T-cell (primary cell): ENCODE data around the gene UFM1. TPM values are rescaled to one million over a fixed set of nuclear protein-coding genes. Genes with fewer than 3 reads are reported as not detected.
"Not testable (repeated sequence)": the region's sequence is repeated elsewhere in the genome, so short reads cannot be mapped to it uniquely, and the experiment has no call there.

Experiments
- ATAC-seq, 4 experiments: fragments of 200-7000 bp in 3 of 4; fragments of 150-1000 bp in 1 of 4; cut with Tn5 transposase; replicated peaks in 1 of 4; 1 replicate in 3 of 4; 2 replicates in 1 of 4; pipeline ENCODE4 v1.10.0; 2021; ENCODE audit warnings: moderate library complexity in 3 of 4, mild to moderate bottlenecking in 2 of 4, moderate number of reproducible peaks in 1 of 4
- CTCF ChIA-PET, 2 donors: fragments of 300-600 bp; sonication (Branson Sonifier 250); formaldehyde crosslinking; loops; one replicate each; lab custom pipeline; 2022; ENCODE audit warnings: antibody characterized with exemption in 2 of 2; lab: Charles Lee
- POLR2A ChIA-PET, 2 donors: fragments of 300-600 bp; sonication (Branson Sonifier 250); formaldehyde crosslinking; loops; one replicate each; lab custom pipeline; 2022; ENCODE audit warnings: antibody characterized with exemption in 2 of 2; lab: Charles Lee
- DNase-seq, 35 experiments: peaks; one replicate each; pipeline versions ENCODE4 v3.0.0 to v3.0.0-alpha.2; 2013 to 2023
- H3K27ac ChIP-seq: one replicate; pipeline ENCODE4 v1.5.1; 2013; ENCODE audit warnings: low read length
- H3K27me3 ChIP-seq, 2 experiments: replicated peaks in 1 of 2; 1 replicate in 1 of 2; 2 replicates in 1 of 2; pipeline versions ENCODE4 v1.6.1 to v1.7.0; 2013; ENCODE audit warnings: low read length in 1 of 2, mixed read lengths in 1 of 2; ENCODE audit not compliant: control insufficient read depth in 2 of 2, insufficient read depth in 2 of 2; ENCODE audit errors: extremely low read depth in 1 of 2
- H3K36me3 ChIP-seq, 2 donors: 1 replicate in 1 of 2; 2 replicates in 1 of 2; pipeline versions ENCODE4 v1.6.1 to v1.7.0; 2013; ENCODE audit warnings: low read length in 1 of 2; ENCODE audit not compliant: control insufficient read depth in 2 of 2, insufficient read depth in 1 of 2; ENCODE audit errors: extremely low read depth in 1 of 2
- H3K4me1 ChIP-seq, 2 experiments: 1 replicate in 1 of 2; 2 replicates in 1 of 2; pipeline versions ENCODE4 v1.6.1 to v1.7.0; 2013; ENCODE audit warnings: low read length in 2 of 2, mixed read lengths in 1 of 2; ENCODE audit not compliant: insufficient read depth in 2 of 2, control insufficient read depth in 1 of 2; ENCODE audit errors: extremely low read depth in 1 of 2
- H3K4me3 ChIP-seq, 2 donors: 1 replicate in 1 of 2; 2 replicates in 1 of 2; pipeline versions ENCODE4 v1.5.1 to v1.7.0; 2013; ENCODE audit warnings: mild to moderate bottlenecking in 2 of 2, low read length in 1 of 2, moderate library complexity in 1 of 2; ENCODE audit not compliant: control insufficient read depth in 1 of 2; ENCODE audit errors: extremely low read depth in 1 of 2
- H3K9me3 ChIP-seq: 2 replicates; pipeline ENCODE4 v1.7.0; 2013
- H3K27ac Mint-ChIP-seq, 2 donors: one replicate each; pipeline ENCODE4 v1.8.0; 2020 to 2021; ENCODE audit warnings: mild to moderate bottlenecking in 2 of 2, mixed read lengths in 2 of 2
- H3K27me3 Mint-ChIP-seq, 2 donors: one replicate each; pipeline ENCODE4 v1.8.0; 2021 to 2022; ENCODE audit warnings: mixed read lengths in 2 of 2
- H3K36me3 Mint-ChIP-seq: one replicate; pipeline ENCODE4 v1.8.0; 2021; ENCODE audit warnings: mixed read lengths
- H3K4me1 Mint-ChIP-seq, 3 donors: one replicate each; pipeline ENCODE4 v1.8.0; 2020 to 2022; ENCODE audit warnings: mixed read lengths in 3 of 3, mild to moderate bottlenecking in 1 of 3
- H3K4me3 Mint-ChIP-seq, 3 donors: one replicate each; pipeline ENCODE4 v1.8.0; 2020 to 2022; ENCODE audit warnings: mild to moderate bottlenecking in 3 of 3, mixed read lengths in 3 of 3, moderate library complexity in 3 of 3
- H3K9me3 Mint-ChIP-seq, 3 donors: one replicate each; pipeline ENCODE4 v1.8.0; 2020 to 2022; ENCODE audit warnings: mixed read lengths in 3 of 3
- WGBS: methylation state at CpG from one replicate; pipeline ENCODE4 v1.1.5; 2013; ENCODE audit warnings: missing lambda C conversion rate; ENCODE audit not compliant: insufficient coverage; 5-methylcytosine and 5-hydroxymethylcytosine counted together
- total RNA-seq, 35 experiments: library from RNA in 6 of 35; stranded (reverse) in 6 of 35; fragments of 120-200 nt in 1 of 35; gene quantifications; one replicate each; pipeline versions ENCODE4 v1.2.1 to v1.2.4 and lab custom pipeline; 2013 to 2026

Gene UFM1
- total RNA-seq, 5 donors from 2014 or later (not counting 1 experiment from before 2014, with no cell fraction given): 54.2 to 72.7 (median 59.7) TPM

GRCh38 chr13:38361542-38362262, 12.1 kb downstream of the UFM1 start:
- no peaks in the 10 kb centered on the region for H3K9me3 Mint-ChIP-seq
- H3K27me3 ChIP-seq: no peaks in the 10 kb centered on the region
- POLR2A ChIA-PET: interaction anchor here in 1 of 2 donors (0.7 kb wide), 1 partner anchor 13 kb away, joined by 4 read pairs; no protein-coding TSS in a partner anchor
- H3K9me3 ChIP-seq: no peaks in the 10 kb centered on the region
- DNase-seq (no peak), ATAC-seq (no peak)
- H3K4me1 ChIP-seq: no peaks in the 10 kb centered on the region
- peaks cover 0 to 40% of the 10 kb centered on the region in 2 donors for H3K36me3 ChIP-seq
- no peak overlapping the region for H3K4me3 Mint-ChIP-seq
- WGBS: no CpG with 5 or more reads among the region's 4 CpGs
- H3K27me3 Mint-ChIP-seq: no peaks in the 10 kb centered on the region
- CTCF ChIA-PET: no interaction called here
- no peak overlapping the region for H3K27ac ChIP-seq
- no peak overlapping the region for H3K4me3 ChIP-seq
- peaks cover 31% of the 10 kb centered on the region for H3K36me3 Mint-ChIP-seq
- no peak overlapping the region for H3K27ac Mint-ChIP-seq
- H3K4me1 Mint-ChIP-seq: peaks cover 4 to 12% (median 4%) of the 10 kb centered on the region in 3 donors

DNA sequence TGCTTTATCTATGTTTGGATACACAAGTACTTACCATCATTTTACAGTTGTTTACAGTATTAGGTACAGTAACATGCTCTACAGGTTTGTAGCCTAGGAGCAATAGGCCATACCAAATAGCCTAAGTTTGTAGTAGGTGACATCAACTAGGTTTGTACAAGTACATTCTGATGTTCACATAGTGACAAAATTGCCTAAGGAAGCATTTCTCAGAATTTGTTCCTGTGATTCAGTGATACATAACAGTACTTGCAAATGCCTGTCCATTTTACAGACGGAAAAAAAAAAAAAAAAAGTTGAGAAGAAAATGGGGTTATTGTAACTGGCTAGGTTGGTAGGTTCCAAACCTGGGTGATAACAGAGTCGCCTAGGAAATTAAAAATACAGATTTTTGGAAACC, 13.6 kb downstream of the UFM1 start:
- no peaks in the 10 kb centered on the region for H3K27me3 Mint-ChIP-seq
- Histone ChIP-seq H3K4me3 (no peak overlapping the region), H3K27me3 (no peaks in the 10 kb centered on the region), H3K27ac (no peak overlapping the region), H3K36me3 (peaks cover 0 to 32% of the 10 kb centered on the region in 2 donors), H3K4me1 (no peaks in the 10 kb centered on the region), H3K9me3 (no peaks in the 10 kb centered on the region)
- POLR2A ChIA-PET: no interaction called here
- peaks cover 28% of the 10 kb centered on the region for H3K36me3 Mint-ChIP-seq
- ATAC-seq: no peak
- CTCF ChIA-PET: no interaction called here
- H3K27ac Mint-ChIP-seq: no peak overlapping the region
- no peak overlapping the region for H3K4me3 Mint-ChIP-seq
- WGBS: no CpG with 5 or more reads among the region's 2 CpGs
- H3K9me3 Mint-ChIP-seq: no peaks in the 10 kb centered on the region
- H3K4me1 Mint-ChIP-seq: peaks cover 4 to 12% (median 4%) of the 10 kb centered on the region in 3 donors
- DNase-seq: no peak

- H3K27ac ChIP-seq, CTCF ChIA-PET, ATAC-seq, H3K27me3 Mint-ChIP-seq, H3K27me3 ChIP-seq, POLR2A ChIA-PET, H3K27ac Mint-ChIP-seq, H3K9me3 ChIP-seq, H3K4me3 ChIP-seq, DNase-seq, H3K9me3 Mint-ChIP-seq, H3K4me1 ChIP-seq, H3K4me1 Mint-ChIP-seq, H3K4me3 Mint-ChIP-seq: not testable (repeated sequence)
- H3K36me3 ChIP-seq: peaks cover 0 to 32% of the 10 kb centered on the region in 2 donors
- H3K36me3 Mint-ChIP-seq: peaks cover 28% of the 10 kb centered on the region
- no CpG with 5 or more reads among the region's 19 CpGs for WGBS
Measured at GRCh38 chr13:38363746-38364145, 14.1 kb downstream of the UFM1 start.

DNA sequence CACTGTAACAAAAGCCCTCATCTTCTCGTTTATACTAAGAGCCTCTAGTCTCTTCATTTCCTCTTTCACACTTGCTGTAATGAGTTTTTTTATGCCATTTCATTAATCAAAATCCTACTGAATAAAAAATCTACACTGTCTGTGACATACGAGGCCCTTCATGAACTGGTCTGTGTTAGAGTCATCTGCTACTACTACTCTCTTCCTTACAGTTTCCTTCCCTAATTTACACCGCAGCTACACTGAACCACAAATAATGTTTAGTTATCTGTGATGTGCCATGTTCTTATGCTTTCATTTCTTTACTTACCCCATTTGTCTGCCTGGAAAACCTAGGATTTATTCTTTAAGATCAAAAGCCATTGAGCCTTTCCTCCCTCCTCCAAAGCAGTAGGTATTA, 16.0 kb downstream of the UFM1 start:
- H3K27ac ChIP-seq: no peak overlapping the region
- no CpG with 5 or more reads among the region's 3 CpGs for WGBS
- ATAC-seq (no peak), DNase-seq (no peak)
- no peak overlapping the region for H3K4me3 ChIP-seq
- Mint-ChIP-seq H3K9me3 (no peaks in the 10 kb centered on the region), H3K27me3 (no peaks in the 10 kb centered on the region), H3K27ac (no peak overlapping the region), H3K4me1 (peaks cover 0 to 6% (median 0%) of the 10 kb centered on the region in 3 donors), H3K36me3 (peaks cover 22% of the 10 kb centered on the region), H3K4me3 (no peak overlapping the region)
- peaks cover 0 to 23% of the 10 kb centered on the region in 2 donors for H3K36me3 ChIP-seq
- H3K9me3 ChIP-seq: no peaks in the 10 kb centered on the region
- ChIA-PET CTCF (no interaction called here), POLR2A (interaction anchor here in 1 of 2 donors (0.6 kb wide), 1 partner anchor 16 kb away, joined by 3 read pairs; no protein-coding TSS in a partner anchor)
- no peaks in the 10 kb centered on the region for H3K4me1 ChIP-seq
- no peaks in the 10 kb centered on the region for H3K27me3 ChIP-seq

DNA sequence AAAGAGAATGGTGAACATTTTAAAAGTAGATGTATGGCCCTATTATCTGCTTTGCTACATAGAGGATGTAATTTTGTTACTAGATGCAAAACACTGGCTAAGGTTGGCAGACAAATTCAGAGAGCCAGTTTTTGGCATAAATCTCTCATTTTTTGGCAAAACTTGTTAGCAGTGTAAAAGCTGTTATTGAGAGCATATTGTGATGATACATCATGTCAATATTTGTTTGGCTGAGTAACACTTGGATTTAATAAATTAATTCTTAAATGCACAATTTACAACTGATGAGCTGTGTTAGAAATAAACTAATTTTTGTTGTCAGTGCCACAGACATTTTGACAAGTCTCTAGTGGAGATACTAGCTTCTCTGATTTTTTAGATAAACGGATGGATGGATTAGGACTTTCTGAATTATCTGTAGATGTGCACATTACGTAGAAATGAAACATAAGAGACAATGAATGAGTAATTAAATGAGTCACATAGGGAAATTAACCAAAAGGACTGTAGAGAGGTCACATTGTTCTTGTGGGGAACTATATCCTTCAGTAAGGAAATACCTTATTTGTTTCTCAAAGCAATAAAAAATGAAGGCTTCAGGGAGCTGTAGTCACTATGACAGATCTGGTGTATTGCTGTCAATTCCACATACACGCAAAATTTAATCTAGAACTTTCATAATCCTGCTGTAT, 17.4 kb downstream of the UFM1 start:
- ATAC-seq: no peak

GRCh38 chr13:38369058-38369457, 19.4 kb downstream of the UFM1 start:
- Mint-ChIP-seq H3K9me3 (peaks cover 0 to 10% (median 0%) of the 10 kb centered on the region in 3 donors), H3K27ac (no peak overlapping the region), H3K36me3 (no peaks in the 10 kb centered on the region), H3K4me1 (no peaks in the 10 kb centered on the region), H3K4me3 (no peak overlapping the region), H3K27me3 (peaks cover 12 to 19% of the 10 kb centered on the region in 2 donors)
- Histone ChIP-seq H3K4me3 (no peak overlapping the region), H3K4me1 (no peaks in the 10 kb centered on the region), H3K27me3 (no peaks in the 10 kb centered on the region), H3K9me3 (no peaks in the 10 kb centered on the region), H3K27ac (no peak overlapping the region), H3K36me3 (no peaks in the 10 kb centered on the region)
- CTCF ChIA-PET: no interaction called here
- no peak for DNase-seq
- no CpG with 5 or more reads among the region's 1 CpG for WGBS
- no peak for ATAC-seq
- POLR2A ChIA-PET: no interaction called here

More for the DNA sequence above, 17.4 kb downstream of the UFM1 start:
- Histone ChIP-seq H3K4me3 (no peak overlapping the region), H3K27me3 (no peaks in the 10 kb centered on the region), H3K4me1 (no peaks in the 10 kb centered on the region), H3K27ac (no peak overlapping the region), H3K9me3 (no peaks in the 10 kb centered on the region), H3K36me3 (peaks cover 0 to 9% of the 10 kb centered on the region in 2 donors)
- no peaks in the 10 kb centered on the region for H3K4me1 Mint-ChIP-seq
- H3K27me3 Mint-ChIP-seq: peaks cover 0 to 9% of the 10 kb centered on the region in 2 donors
- H3K27ac Mint-ChIP-seq: no peak overlapping the region
- 63% methylated on average over 1 of the region's 3 CpGs for WGBS
- H3K9me3 Mint-ChIP-seq: peaks cover 0 to 4% (median 0%) of the 10 kb centered on the region in 3 donors
- CTCF ChIA-PET: no interaction called here
- POLR2A ChIA-PET: no interaction called here
- DNase-seq: no peak
- H3K36me3 Mint-ChIP-seq: peaks cover 11% of the 10 kb centered on the region
- no peak overlapping the region for H3K4me3 Mint-ChIP-seq
